Urothelium cell line (cell line): ENCODE measurements around the gene PLAA.
"Not testable (repeated sequence)": the region's sequence is repeated elsewhere in the genome, so short reads cannot be mapped to it uniquely, and the experiment has no call there.

Experiments
- DNase-seq: peaks from one replicate; pipeline ENCODE4 v3.0.0; 2011; ENCODE audit warnings: low spot score, mixed read lengths
- FAIRE-seq: peaks from 2 replicates; lab custom pipeline; 2011; peaks lifted over from hg19 to GRCh38; lab: Jason Lieb, UNC

Gene PLAA

GRCh38 chr9:26937816-26938371 lies 9.1 kb downstream of the PLAA start:
- DNase-seq (no peak), FAIRE-seq (no peak)

DNA sequence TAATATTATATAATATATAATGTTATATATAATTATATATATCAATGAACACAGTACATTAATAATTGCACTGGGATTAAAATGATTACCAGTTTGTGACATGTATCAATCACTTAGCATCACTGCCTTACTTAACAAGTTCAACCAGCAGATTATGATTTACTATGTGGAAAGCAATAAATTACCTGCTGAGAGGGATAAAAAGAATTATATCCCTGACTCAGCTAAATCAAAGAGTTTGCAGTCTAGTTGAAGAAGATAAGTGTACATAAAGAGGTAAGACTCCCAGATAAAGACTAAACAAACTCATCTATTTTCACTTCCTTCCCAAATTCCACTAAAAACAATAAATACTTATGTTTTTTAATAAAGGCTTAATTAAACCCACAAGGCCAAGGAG lies 11.2 kb downstream of the PLAA start:
- DNase-seq (no peak), FAIRE-seq (no peak)

- no peak for DNase-seq
- no peak for FAIRE-seq
Observed at GRCh38 chr9:26928902-26929495, 18.0 kb downstream of the PLAA start.

DNA sequence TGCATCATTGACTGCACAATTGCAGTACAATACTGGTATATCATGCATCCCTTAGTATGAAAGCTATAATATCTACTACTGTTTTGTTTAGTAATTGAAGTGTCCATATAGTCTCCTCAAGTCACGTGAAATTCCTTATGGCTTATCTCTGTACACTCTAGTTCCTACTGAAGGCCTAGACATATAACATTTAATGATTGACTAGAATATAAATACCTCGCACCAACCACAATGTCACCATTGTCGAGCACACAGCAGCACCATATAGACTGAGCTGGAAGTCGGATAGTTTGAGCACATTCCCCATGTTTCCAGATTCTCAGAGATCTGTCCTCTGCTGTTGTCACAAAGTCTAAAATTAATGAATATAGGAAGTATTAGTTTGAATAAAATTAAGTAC lies 21.4 kb downstream of the PLAA start:
- FAIRE-seq (no peak), DNase-seq (no peak)

DNA sequence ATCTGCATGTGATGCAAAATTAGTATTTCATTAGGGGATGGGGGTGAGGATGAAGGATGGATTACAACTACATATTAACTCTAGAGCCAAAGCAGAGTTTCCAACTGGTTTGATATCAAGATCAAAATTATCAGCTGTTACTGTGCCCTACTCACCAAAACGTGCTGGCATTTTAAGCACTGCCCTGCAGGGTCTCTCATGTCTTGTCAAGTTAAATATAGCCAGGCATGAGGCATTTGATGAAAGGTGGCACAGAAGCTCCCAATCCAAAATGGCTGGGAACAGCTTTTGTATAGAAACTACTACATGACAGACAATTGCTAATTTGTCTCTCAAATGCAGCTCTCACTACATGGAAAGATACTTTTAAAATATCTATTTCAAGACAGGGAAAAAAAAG lies 27.3 kb downstream of the PLAA start:
- DNase-seq (no peak), FAIRE-seq (no peak)

- FAIRE-seq (no peak), DNase-seq (no peak)
Observed at GRCh38 chr9:26913138-26913668, 33.8 kb downstream of the PLAA start.

DNA sequence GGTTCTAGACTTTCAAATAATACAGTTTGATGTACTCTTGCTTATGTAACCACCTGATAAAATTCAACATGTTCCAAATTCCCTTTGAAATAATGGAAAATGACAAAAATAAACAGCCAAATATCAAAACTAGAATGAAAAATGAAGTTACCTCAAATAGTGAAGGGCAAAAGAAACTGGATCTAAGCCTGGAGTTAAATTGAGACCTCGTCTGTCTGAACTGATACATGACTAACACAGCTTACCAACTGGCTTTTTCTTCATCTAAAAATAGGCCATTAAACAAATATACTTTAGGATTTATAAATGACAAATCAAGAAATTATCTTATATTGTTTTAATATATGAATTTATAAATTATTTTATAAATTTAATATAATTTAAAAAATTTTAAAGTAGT lies 42.4 kb downstream of the PLAA start:
- DNase-seq (no peak), FAIRE-seq (no peak)

GRCh38 chr9:26904070-26904469 lies 43.0 kb downstream of the PLAA start:
- FAIRE-seq (no peak), DNase-seq (no peak)

DNA sequence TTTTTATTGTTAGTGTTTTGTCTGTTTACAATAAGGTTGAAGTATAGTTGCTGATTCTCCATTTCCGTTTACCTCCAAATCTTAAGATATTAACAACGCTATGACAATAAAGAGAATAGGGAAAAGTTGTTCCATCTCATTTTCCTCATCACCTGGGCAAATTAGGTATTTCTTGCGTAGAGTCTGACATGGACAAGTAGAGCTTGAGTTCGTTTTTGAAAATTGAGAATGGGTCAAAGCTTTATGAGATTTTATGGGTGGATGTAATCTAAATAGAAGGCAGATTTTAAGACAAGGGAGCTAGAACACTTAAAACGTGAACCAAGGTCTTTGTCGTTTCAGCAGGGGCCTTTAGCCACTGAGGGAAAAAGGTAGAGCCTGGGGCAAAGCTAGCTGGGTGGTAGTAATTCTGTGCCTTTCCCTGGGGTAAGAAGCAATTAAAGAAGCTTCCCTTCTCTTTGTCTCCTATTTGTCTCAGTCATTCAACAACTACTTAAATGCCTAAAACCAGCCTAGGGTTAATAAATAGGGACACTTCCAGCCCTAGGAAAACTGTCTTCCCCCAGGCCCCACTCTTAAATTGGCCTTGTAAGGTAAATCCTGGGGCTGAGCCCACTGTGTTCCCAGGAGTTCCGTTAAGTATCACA lies 53.9 kb downstream of the PLAA start:
- no peak for FAIRE-seq
- DNase-seq = peak; percentile 9

DNA sequence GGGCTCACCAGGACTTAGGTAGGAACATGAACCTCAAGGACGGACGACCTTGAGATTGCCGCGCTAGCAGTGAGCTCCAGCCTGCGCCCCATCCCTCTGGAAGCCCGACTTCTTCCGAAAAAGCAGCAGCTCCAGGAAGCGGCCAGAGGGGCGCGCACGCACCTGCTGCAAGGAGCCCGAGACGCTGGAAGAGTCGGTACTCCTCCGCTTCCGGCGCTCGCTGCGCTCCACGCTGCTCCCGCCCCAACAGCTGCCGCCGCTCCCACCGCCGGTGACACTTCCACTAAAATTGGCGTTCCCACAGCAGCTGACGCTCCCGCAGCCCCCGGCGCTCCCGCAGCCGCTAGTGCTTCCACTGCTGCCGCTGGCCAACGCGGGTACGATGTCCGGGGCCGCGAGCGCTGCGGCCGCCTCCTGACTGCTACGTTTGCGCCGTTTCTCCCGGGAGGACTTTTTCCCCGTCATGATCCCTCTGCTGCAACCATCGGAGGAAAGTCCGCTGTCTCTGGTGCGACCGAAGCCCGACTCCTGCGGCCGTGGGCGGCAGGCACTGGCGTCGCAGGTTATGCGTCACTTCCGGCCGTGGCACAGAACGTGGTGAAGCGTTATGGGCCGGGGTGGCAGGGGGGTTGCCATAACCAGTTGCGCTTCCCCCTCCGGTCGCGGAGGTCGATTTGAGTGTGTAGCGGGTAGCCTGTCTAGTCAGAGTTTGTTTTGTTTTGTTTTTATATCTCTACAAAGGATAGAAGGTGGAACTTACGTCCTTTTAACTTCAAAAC lies 54.6 kb downstream of the PLAA start, which contains the start of gene CAAP1:
Gene CAAP1 (minus strand): TSS at position 552 of the 779 bp plus-strand sequence. CDS start 87 bp downstream, at position 465.
- DNase-seq = peak; percentile 98
- FAIRE-seq = peak; percentile 99

DNA sequence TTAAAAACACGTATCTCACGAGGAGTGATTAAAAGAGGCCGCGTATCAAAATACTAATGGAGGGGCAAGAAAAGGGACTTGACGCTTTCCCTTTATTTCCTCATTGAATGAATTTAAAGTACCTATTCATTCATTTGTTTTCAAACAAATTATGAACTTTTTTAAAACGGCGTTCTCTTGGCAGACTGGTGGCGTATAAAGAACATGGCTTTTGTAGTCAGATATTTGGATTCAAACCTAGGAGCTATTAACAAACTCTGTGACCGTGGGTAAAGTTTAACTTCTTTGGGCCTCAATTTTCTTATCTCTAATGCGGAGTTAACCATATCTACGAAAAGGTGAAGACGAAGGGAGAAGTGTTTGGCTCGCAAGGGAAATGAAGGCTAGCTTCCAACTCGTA lies 55.3 kb downstream of the PLAA start:
- FAIRE-seq (no peak), DNase-seq (peak; percentile 9)

DNA sequence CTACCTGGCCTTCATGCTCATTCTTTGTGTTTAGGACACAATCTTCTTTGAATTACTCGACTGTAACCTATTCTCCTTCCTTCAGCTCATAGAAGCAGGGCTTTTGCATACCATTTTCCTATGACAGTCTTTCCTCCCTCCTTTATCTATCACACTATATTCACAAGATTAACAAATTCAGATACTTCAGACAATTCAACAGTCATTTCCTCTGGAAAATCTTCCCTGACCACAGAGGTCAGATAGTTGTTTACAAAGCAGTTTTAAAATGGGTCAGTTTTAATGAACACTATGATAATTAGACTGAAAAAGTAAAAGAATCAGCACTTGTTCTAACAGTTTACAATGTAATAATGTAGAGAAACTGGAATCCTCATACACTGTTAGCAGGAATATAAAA lies 58.8 kb downstream of the PLAA start:
- DNase-seq = no peak
- FAIRE-seq = no peak

DNA sequence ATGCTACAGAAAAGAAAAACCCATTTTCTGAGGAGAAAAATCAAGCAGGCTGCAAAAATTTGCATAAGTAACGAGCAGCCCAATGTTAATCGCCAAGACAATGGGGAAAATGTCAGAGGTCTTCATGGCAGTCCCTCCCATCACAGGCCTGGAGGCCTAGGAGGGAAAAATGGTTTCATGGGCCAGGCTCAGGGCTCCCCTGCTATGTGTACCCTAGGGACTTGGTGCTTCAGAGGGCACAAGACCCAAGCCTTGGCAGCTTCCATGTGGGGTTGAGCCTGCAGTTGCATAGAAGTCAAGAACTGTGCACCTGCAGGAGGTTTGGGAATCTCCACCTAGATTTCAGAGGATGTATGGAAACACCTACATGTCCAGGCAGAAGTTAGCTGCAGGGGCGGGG lies 64.9 kb downstream of the PLAA start:
- DNase-seq (no peak), FAIRE-seq (no peak)

DNA sequence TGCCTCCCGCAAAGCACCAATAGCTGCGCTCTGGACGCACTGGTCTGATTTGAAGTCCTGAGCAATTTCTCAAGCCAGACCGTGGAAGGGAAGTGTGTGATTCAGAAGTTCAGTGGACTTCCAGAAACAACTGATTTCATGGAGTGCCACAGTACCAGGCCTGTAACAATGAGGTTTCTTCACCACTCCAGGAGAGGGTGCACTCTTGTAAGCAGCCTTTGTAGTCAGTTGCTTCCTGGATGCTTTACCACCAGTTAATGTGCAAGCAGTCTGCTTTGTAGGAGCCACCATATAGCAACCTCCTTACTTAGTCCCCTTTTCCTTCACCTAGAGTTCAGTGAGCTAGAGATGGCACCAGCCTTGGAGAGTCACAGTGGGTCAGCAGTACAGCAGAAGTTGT lies 66.8 kb downstream of the PLAA start:
- DNase-seq = no peak
- FAIRE-seq = no peak

- DNase-seq, FAIRE-seq: not testable (repeated sequence)
Observed at GRCh38 chr9:26875155-26875554, 71.9 kb downstream of the PLAA start.

DNA sequence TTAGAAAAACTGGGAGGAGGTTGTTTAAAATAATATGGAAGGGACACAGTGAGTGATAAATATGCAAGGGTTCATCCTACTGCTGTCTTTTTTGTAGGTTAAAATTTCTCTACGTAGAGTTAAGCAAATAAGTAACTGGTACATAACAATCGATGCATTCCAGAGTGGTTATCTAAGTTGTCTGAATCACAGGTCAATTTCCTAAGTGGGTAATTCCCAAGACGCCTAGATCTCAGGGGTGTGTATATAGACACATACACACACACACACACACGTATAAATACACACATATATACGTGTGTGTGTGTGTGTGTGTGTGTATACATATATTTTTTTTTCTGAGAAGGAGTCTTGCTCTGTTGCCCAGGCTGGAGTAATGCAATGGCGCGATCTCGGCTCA lies 76.8 kb downstream of the PLAA start:
- no peak for FAIRE-seq
- no peak for DNase-seq

GRCh38 chr9:26863074-26863473 lies 84.0 kb downstream of the PLAA start:
- FAIRE-seq = no peak
- DNase-seq = peak; percentile 9

DNA sequence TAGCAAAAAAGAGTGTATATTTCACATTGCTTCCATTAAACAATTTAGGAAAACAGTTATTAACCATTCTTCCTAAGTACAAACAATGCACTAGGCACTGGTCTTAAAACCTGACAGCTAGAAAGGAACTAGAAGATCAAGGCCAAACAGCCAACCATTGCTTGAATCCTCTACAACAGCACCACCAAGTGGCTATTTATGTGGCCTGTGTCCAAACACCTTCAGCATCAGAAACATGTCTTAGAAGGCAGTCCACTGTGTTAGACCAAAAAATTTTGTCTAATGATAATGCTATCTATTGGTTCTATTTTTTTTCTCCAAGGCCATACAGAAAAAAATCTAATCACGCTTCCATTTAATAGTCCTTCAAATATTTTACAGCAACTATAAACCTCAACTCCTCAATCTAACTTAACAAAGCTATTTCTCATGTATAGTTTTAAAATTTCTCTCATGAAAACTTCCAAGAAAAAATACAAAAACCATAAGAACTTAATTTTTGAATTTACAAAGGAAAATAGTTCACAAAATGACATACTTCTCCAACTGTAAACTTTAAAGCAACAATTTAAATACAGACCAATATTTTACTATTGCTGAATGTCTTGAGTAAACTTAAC lies 90.5 kb downstream of the PLAA start:
- DNase-seq = peak; percentile 60
- FAIRE-seq = peak; percentile 53
